Endothelial cell of coronary artery (primary cell): ENCODE data around the gene ZNF365. TPM values are rescaled to one million over a fixed set of nuclear protein-coding genes. Genes with fewer than 3 reads are reported as not detected.

Experiments used
- total RNA-seq: library from RNA; depleted of rRNA; stranded (reverse); fragments of >200 nt; gene quantifications from 2 replicates; pipeline ENCODE4 v1.2.3, GENCODE V29; 2014

ZNF365 gene
- total RNA-seq, result 0.28 and 0.45 TPM in 2 replicates

GRCh38 chr10:62373995-62374861, at the start of gene ZNF365:
Gene ZNF365, plus strand, starts transcription at chr10:62374369. Its CDS starts 1,825 bp downstream, at chr10:62376194.

Other genes starting within 250 kb of the ZNF365 start
- 0.09 and 0.63 TPM in 2 replicates for gene RTKN2, start 105.5 kb upstream of the ZNF365 start, total RNA-seq